H9 (cell line): ENCODE results near the gene OSTC. TPM values are rescaled to one million over a fixed set of nuclear protein-coding genes. Genes with fewer than 3 reads are reported as not detected.

Experiments used
- DNase-seq: peaks from one replicate; pipeline ENCODE4 v3.0.0-alpha.2; 2017
- H2AFZ ChIP-seq: one replicate; pipeline ENCODE4 v1.6.1; 2013; ENCODE audit warnings: mild to moderate bottlenecking, low read length, control low read depth, moderate library complexity
- H2AK5ac ChIP-seq: 2 replicates; pipeline ENCODE4 v1.6.1; 2013; ENCODE audit warnings: low read length, control low read depth, mixed read lengths; ENCODE audit not compliant: insufficient read length
- H2BK120ac ChIP-seq: one replicate; pipeline ENCODE4 v1.6.1; 2013; ENCODE audit warnings: low read depth, mild to moderate bottlenecking, low read length, control low read depth, inconsistent platforms; ENCODE audit not compliant: poor library complexity, severe bottlenecking
- H2BK12ac ChIP-seq: 2 replicates; pipeline ENCODE4 v1.6.1; 2013; ENCODE audit warnings: low read length, control low read depth, mixed read lengths, low read depth; ENCODE audit not compliant: insufficient read length
- H2BK15ac ChIP-seq: 2 replicates; pipeline ENCODE4 v1.6.1; 2013; ENCODE audit warnings: low read depth, low read length, control low read depth
- H2BK20ac ChIP-seq: one replicate; pipeline ENCODE4 v1.6.1; 2013; ENCODE audit warnings: low read depth, mild to moderate bottlenecking, low read length, control low read depth, inconsistent platforms; ENCODE audit not compliant: poor library complexity, severe bottlenecking
- H2BK5ac ChIP-seq: 2 replicates; pipeline ENCODE4 v1.6.1; 2013; ENCODE audit warnings: low read length, control low read depth, mixed read lengths; ENCODE audit not compliant: insufficient read length
- H3K14ac ChIP-seq: 2 replicates; pipeline ENCODE4 v1.6.1; 2013; ENCODE audit warnings: low read length, control low read depth; ENCODE audit not compliant: insufficient read depth
- H3K18ac ChIP-seq: 2 replicates; pipeline ENCODE4 v1.6.1; 2013; ENCODE audit warnings: low read depth, mild to moderate bottlenecking, mixed read lengths, low read length, control low read depth; ENCODE audit not compliant: insufficient read length
- H3K23ac ChIP-seq: 2 replicates; pipeline ENCODE4 v1.6.1; 2013; ENCODE audit warnings: low read length, control low read depth, mixed read lengths, low read depth; ENCODE audit not compliant: insufficient read length
- H3K23me2 ChIP-seq: 2 replicates; pipeline ENCODE4 v1.6.1; 2013; ENCODE audit warnings: low read depth, mild to moderate bottlenecking, mixed read lengths, low read length, control low read depth; ENCODE audit not compliant: insufficient read length, poor library complexity, severe bottlenecking
- H3K27ac ChIP-seq: 2 replicates; pipeline ENCODE4 v1.5.1; 2013; ENCODE audit warnings: low read length, control low read depth, mixed read lengths, low read depth; ENCODE audit not compliant: insufficient read length
- H3K27me3 ChIP-seq: 2 replicates; pipeline ENCODE4 v1.6.1; 2013; ENCODE audit warnings: low read length, control low read depth, inconsistent platforms; ENCODE audit not compliant: insufficient read depth
- H3K4ac ChIP-seq: 2 replicates; pipeline ENCODE4 v1.6.1; 2013; ENCODE audit warnings: low read depth, mild to moderate bottlenecking, control low read depth, inconsistent platforms, low read length, moderate library complexity
- H3K4me1 ChIP-seq: 2 replicates; pipeline ENCODE4 v1.6.1; 2013; ENCODE audit warnings: low read length, control low read depth, inconsistent platforms; ENCODE audit not compliant: insufficient read depth
- H3K4me2 ChIP-seq: 2 replicates; pipeline ENCODE4 v1.6.1; 2013; ENCODE audit warnings: low read length, control low read depth, mixed read lengths; ENCODE audit not compliant: insufficient read length, insufficient read depth
- H3K56ac ChIP-seq: 2 replicates; pipeline ENCODE4 v1.6.1; 2013; ENCODE audit warnings: low read depth, mild to moderate bottlenecking, mixed read lengths, low read length, control low read depth; ENCODE audit not compliant: insufficient read length
- H3K79me1 ChIP-seq: 2 replicates; pipeline ENCODE4 v1.6.1; 2013; ENCODE audit warnings: low read depth, mild to moderate bottlenecking, moderate library complexity, low read length, control low read depth, inconsistent platforms; ENCODE audit not compliant: insufficient read depth, poor library complexity, severe bottlenecking
- H3K79me2 ChIP-seq: 2 replicates; pipeline ENCODE4 v1.6.1; 2013; ENCODE audit warnings: low read length, control low read depth, inconsistent platforms; ENCODE audit not compliant: insufficient read depth
- H3K9ac ChIP-seq: 2 replicates; pipeline ENCODE4 v1.6.1; 2013; ENCODE audit warnings: low read length, control low read depth, mixed read lengths; ENCODE audit not compliant: insufficient read length; ENCODE audit errors: extremely low read depth
- H3K9me3 ChIP-seq: one replicate; pipeline ENCODE4 v1.6.1; 2013; ENCODE audit warnings: low read depth, low read length, inconsistent platforms; ENCODE audit not compliant: control insufficient read depth
- H3T11ph ChIP-seq: one replicate; pipeline ENCODE4 v1.6.1; 2013; ENCODE audit warnings: mild to moderate bottlenecking, low read length, control low read depth, inconsistent platforms
- H4K20me1 ChIP-seq: one replicate; pipeline ENCODE4 v1.6.1; 2013; ENCODE audit not compliant: control insufficient read depth, insufficient read length, insufficient read depth
- H4K5ac ChIP-seq: 2 replicates; pipeline ENCODE4 v1.6.1; 2013; ENCODE audit warnings: low read depth, mild to moderate bottlenecking, mixed read lengths, low read length, control low read depth; ENCODE audit not compliant: insufficient read length
- H4K8ac ChIP-seq: replicated peaks from 2 replicates; pipeline ENCODE4 v1.6.1; 2013; ENCODE audit warnings: low read length, control low read depth, mixed read lengths, low read depth; ENCODE audit not compliant: insufficient read length
- H4K91ac ChIP-seq: 2 replicates; pipeline ENCODE4 v1.6.1; 2013; ENCODE audit warnings: low read depth, mild to moderate bottlenecking, moderate library complexity, mixed read lengths, low read length, control low read depth; ENCODE audit not compliant: insufficient read length
- H3K27ac Mint-ChIP-seq, 3 experiments: 2 replicates in 2 of 3; 3 replicates in 1 of 3; pipeline ENCODE4 v1.8.0; 2020 to 2021; ENCODE audit warnings: mixed read lengths in 3 of 3, mild to moderate bottlenecking in 1 of 3, moderate library complexity in 1 of 3
- H3K27me3 Mint-ChIP-seq: 2 replicates; pipeline ENCODE4 v1.8.0; 2021; ENCODE audit warnings: low read depth, mild to moderate bottlenecking, moderate library complexity, mixed read lengths
- H3K36me3 Mint-ChIP-seq, 3 experiments: 2 replicates in 2 of 3; 3 replicates in 1 of 3; pipeline ENCODE4 v1.8.0; 2020 to 2021; ENCODE audit warnings: low read depth in 3 of 3, mixed read lengths in 3 of 3; ENCODE audit not compliant: insufficient read depth in 1 of 3
- H3K4me1 Mint-ChIP-seq, 2 experiments: 2 replicates each; pipeline ENCODE4 v1.8.0; 2020; ENCODE audit warnings: mixed read lengths in 2 of 2
- H3K4me3 Mint-ChIP-seq, 2 experiments: 2 replicates in 1 of 2; 3 replicates in 1 of 2; pipeline ENCODE4 v1.8.0; 2020 to 2021; ENCODE audit warnings: mild to moderate bottlenecking in 2 of 2, mixed read lengths in 2 of 2, moderate library complexity in 1 of 2
- H3K9me3 Mint-ChIP-seq, 2 experiments: 2 replicates in 1 of 2; 3 replicates in 1 of 2; pipeline ENCODE4 v1.8.0; 2020; ENCODE audit warnings: mild to moderate bottlenecking in 2 of 2, mixed read lengths in 2 of 2, moderate library complexity in 1 of 2
- CTCF ChIP-seq: fragments of 200-600 bp; sonication (generic); conservative IDR thresholded peaks from 3 replicates; pipeline ENCODE4 v1.8.0; 2021; ENCODE audit warnings: antibody characterized with exemption, mild to moderate bottlenecking
- WGBS: extraction: QIAGEN DNeasy Blood & Tissue Kit; methylation state at CpG from one replicate; pipeline ENCODE4 v1.1.7; 2013; ENCODE audit warnings: missing lambda C conversion rate, low lambda C conversion rate, mixed read lengths; ENCODE audit not compliant: insufficient read length; ENCODE audit errors: extremely low coverage; 5-methylcytosine and 5-hydroxymethylcytosine counted together
- total RNA-seq: library from RNA; stranded (reverse); gene quantifications from 2 replicates; pipeline ENCODE4 v1.2.1, GENCODE V29; 2021

Gene OSTC
- total RNA-seq, 1 experiment from 2014 or later, result 130 TPM

GRCh38 chr4:108700081-108700757, 49.8 kb downstream of the OSTC start:
- no peak for DNase-seq
- no peak overlapping the region for H4K8ac ChIP-seq
- H2BK15ac ChIP-seq, result no peak overlapping the region
- H3K27ac Mint-ChIP-seq, result no peak overlapping the region
- H2BK5ac ChIP-seq, result no peak overlapping the region
- no peak overlapping the region for H3T11ph ChIP-seq
- no peaks in the 10 kb centered on the region for H3K4me1 Mint-ChIP-seq
- no peak overlapping the region for H3K18ac ChIP-seq
- no peak overlapping the region for H2AK5ac ChIP-seq
- WGBS, result no CpG with 5 or more reads among the region's 1 CpG
- H3K23ac ChIP-seq, result no peak overlapping the region
- no peak overlapping the region for H2BK20ac ChIP-seq
- no peak overlapping the region for H3K4ac ChIP-seq
- H3K9me3 Mint-ChIP-seq, result no peaks in the 10 kb centered on the region
- no peaks in the 10 kb centered on the region for H3K27me3 Mint-ChIP-seq
- H2BK120ac ChIP-seq, result no peak overlapping the region
- H3K27ac ChIP-seq, result no peak overlapping the region
- peaks cover 7% of the 10 kb centered on the region; the same call in 1 of the 2 replicates for H3K4me1 ChIP-seq
- H3K4me2 ChIP-seq, result no peak overlapping the region
- H4K20me1 ChIP-seq, result no peaks in the 10 kb centered on the region
- TF ChIP-seq CTCF, result no peak
- no peak overlapping the region for H2AFZ ChIP-seq
- H3K36me3 Mint-ChIP-seq, result no peaks in the 10 kb centered on the region
- no peaks in the 10 kb centered on the region for H3K79me1 ChIP-seq
- no peak overlapping the region for H3K9ac ChIP-seq
- H3K23me2 ChIP-seq, result no peaks in the 10 kb centered on the region
- H3K14ac ChIP-seq, result no peak overlapping the region
- no peak overlapping the region for H4K91ac ChIP-seq
- H3K9me3 ChIP-seq, result no peaks in the 10 kb centered on the region
- no peak overlapping the region for H3K4me3 Mint-ChIP-seq
- H3K27me3 ChIP-seq, result no peaks in the 10 kb centered on the region
- H2BK12ac ChIP-seq, result no peak overlapping the region
- no peaks in the 10 kb centered on the region for H3K79me2 ChIP-seq
- no peak overlapping the region for H3K56ac ChIP-seq
- H4K5ac ChIP-seq, result no peak overlapping the region
